Erythroblast (primary cell): ENCODE data around the gene TBCK.

Experiments used
- GATA1 ChIP-seq: IDR thresholded peaks from 2 replicates; pipeline ENCODE4 v1.6.1; 2011; ENCODE audit warnings: low read depth, mild to moderate bottlenecking, control low read depth, low read length, moderate library complexity
- POLR2A ChIP-seq: IDR thresholded peaks from 2 replicates; pipeline ENCODE4 v1.6.1; 2011; ENCODE audit warnings: mild to moderate bottlenecking, low read length

DNA sequence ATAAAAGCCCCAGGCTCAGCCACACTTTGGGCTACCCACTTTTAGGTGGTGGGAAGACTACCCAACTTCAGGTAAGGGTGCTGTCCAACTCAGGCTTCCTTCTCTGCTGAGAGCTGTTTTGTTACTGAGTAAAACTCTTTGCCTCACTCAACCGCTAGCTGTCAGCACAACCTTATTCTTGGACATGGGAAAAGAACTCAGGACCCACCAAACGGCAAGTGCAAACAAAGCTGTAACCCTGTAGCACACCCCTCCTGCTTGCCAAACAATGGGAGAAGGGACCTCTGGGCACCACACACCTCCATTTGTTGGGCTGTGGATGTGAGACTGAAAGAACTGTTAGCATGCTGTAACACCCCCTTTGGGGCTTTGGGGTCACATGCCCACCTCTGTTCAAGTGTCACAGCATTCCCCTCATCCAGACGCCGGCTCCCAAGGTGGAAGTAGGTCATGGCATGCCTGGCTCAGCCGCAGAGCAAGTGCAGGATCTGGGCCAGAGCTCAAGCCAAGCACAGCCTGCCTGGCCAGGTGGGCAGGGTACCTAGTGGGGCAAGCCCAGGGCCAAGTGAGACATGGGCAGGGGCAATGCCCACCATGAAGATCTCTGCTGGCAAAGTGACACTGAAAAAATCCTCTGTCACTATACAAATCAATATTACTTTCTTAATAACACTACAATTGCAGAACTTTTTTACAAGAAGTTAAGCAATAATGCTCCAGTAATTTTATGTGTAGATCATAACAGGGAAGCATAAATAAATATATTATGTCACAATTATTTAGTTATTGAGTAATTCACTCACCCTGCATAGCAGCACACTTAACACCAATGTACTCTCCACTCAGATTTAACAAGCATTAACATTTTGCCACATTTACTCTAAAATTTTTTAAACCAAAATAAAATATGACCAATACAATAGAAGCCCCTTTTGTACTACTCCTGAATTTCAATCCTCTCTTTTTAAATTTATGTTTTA, 107.2 kb downstream of the TBCK start:
- TF ChIP-seq POLR2A (no peak), GATA1 (no peak)
